KMS-11 (cell line): ENCODE data around the gene MRPS2.
"Not testable (repeated sequence)": the region's sequence is repeated elsewhere in the genome, so short reads cannot be mapped to it uniquely, and the experiment has no call there.

ENCODE experiments used
- H2AFZ ChIP-seq: fragments of 200-600 bp; sonication (generic); 2 replicates; pipeline ENCODE4 v1.6.1; 2016; ENCODE audit warnings: antibody characterized with exemption, mixed run types, low read depth
- H3K27ac ChIP-seq: fragments of 200-600 bp; sonication (generic); 2 replicates; pipeline ENCODE4 v1.6.1; 2016; ENCODE audit warnings: mild to moderate bottlenecking, mixed run types
- H3K27me3 ChIP-seq: fragments of 200-600 bp; sonication (generic); 2 replicates; pipeline ENCODE4 v1.6.1; 2017; ENCODE audit warnings: mild to moderate bottlenecking, low read depth, mixed run types, moderate library complexity; ENCODE audit not compliant: insufficient read depth
- H3K36me3 ChIP-seq: fragments of 200-600 bp; sonication (generic); 2 replicates; pipeline ENCODE4 v1.6.1; 2017; ENCODE audit warnings: mild to moderate bottlenecking, mixed run types; ENCODE audit not compliant: insufficient read depth
- H3K4me1 ChIP-seq: fragments of 200-600 bp; sonication (generic); 2 replicates; pipeline ENCODE4 v1.6.1; 2016; ENCODE audit warnings: mild to moderate bottlenecking, low read depth, mixed run types; ENCODE audit not compliant: poor library complexity, severe bottlenecking
- H3K4me2 ChIP-seq: fragments of 200-600 bp; sonication (generic); 2 replicates; pipeline ENCODE4 v1.7.0; 2016; ENCODE audit warnings: mild to moderate bottlenecking, mixed run types
- H3K4me3 ChIP-seq: fragments of 200-600 bp; sonication (generic); IDR thresholded peaks from 2 replicates; pipeline ENCODE4 v1.6.1; 2017; ENCODE audit warnings: low read depth, low read length, mixed read lengths; ENCODE audit not compliant: insufficient read depth
- H3K79me2 ChIP-seq: fragments of 200-600 bp; sonication (generic); 2 replicates; pipeline ENCODE4 v1.6.1; 2016; ENCODE audit warnings: low read depth, mixed run types; ENCODE audit not compliant: insufficient read depth
- H3K9ac ChIP-seq: fragments of 200-600 bp; sonication (generic); 2 replicates; pipeline ENCODE4 v1.6.1; 2016; ENCODE audit warnings: mild to moderate bottlenecking, mixed run types
- H4K20me1 ChIP-seq: fragments of 200-600 bp; sonication (generic); 2 replicates; pipeline ENCODE4 v1.6.1; 2016; ENCODE audit warnings: mild to moderate bottlenecking, mixed run types; ENCODE audit not compliant: insufficient read depth
- TF ChIP-seq, protein P1 (sequence below): fragments of 200-600 bp; sonication (generic); conservative IDR thresholded peaks from 2 replicates; pipeline ENCODE4 v1.6.1; 2017; ENCODE audit warnings: low read depth, mild to moderate bottlenecking, antibody characterized with exemption, low read length, moderate library complexity, mixed read lengths

MRPS2 gene

GRCh38 chr9:135509458-135509857 lies 9.0 kb downstream of the MRPS2 start:
- Histone ChIP-seq H3K4me3 (no peak overlapping the region), H3K4me1 (no peaks in the 10 kb centered on the region), H4K20me1 (no peaks in the 10 kb centered on the region), H2AFZ (no peak overlapping the region), H3K79me2 (no peaks in the 10 kb centered on the region), H3K36me3 (no peaks in the 10 kb centered on the region), H3K27me3 (peaks cover 41% of the 10 kb centered on the region), H3K4me2 (no peak overlapping the region), H3K27ac (no peak overlapping the region), H3K9ac (no peak overlapping the region)
- TF ChIP-seq, protein P1, sequence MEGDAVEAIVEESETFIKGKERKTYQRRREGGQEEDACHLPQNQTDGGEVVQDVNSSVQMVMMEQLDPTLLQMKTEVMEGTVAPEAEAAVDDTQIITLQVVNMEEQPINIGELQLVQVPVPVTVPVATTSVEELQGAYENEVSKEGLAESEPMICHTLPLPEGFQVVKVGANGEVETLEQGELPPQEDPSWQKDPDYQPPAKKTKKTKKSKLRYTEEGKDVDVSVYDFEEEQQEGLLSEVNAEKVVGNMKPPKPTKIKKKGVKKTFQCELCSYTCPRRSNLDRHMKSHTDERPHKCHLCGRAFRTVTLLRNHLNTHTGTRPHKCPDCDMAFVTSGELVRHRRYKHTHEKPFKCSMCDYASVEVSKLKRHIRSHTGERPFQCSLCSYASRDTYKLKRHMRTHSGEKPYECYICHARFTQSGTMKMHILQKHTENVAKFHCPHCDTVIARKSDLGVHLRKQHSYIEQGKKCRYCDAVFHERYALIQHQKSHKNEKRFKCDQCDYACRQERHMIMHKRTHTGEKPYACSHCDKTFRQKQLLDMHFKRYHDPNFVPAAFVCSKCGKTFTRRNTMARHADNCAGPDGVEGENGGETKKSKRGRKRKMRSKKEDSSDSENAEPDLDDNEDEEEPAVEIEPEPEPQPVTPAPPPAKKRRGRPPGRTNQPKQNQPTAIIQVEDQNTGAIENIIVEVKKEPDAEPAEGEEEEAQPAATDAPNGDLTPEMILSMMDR = no peak

DNA sequence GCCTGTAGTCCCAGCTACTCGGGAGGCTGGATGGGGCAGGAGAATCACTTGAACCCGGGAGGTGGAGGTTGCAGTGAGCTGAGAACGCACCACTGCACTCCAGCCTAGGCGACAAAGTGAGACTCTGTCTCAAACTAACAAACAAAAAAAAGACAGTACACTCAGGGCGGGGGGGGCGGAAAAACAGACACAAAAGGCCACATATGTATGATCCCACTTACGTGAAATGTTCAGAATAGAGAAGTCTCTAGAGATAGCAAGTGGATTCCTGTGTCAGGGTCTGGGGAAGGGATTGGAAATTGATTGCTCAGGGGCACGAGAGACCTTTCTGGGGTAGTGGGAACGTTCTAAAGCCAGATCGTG lies 11.7 kb downstream of the MRPS2 start:
- H3K4me3 ChIP-seq = no peak overlapping the region
- H3K9ac ChIP-seq = no peak overlapping the region
- H2AFZ ChIP-seq = no peak overlapping the region
- no peaks in the 10 kb centered on the region for H4K20me1 ChIP-seq
- H3K27ac ChIP-seq = no peak overlapping the region
- H3K4me2 ChIP-seq = no peak overlapping the region
- H3K79me2 ChIP-seq = no peaks in the 10 kb centered on the region
- H3K36me3 ChIP-seq = no peaks in the 10 kb centered on the region
- TF ChIP-seq, protein P1 = no peak
- H3K27me3 ChIP-seq = peaks cover 67% of the 10 kb centered on the region
- no peaks in the 10 kb centered on the region for H3K4me1 ChIP-seq

- Histone ChIP-seq H3K79me2 (no peaks in the 10 kb centered on the region), H3K4me1 (no peaks in the 10 kb centered on the region), H3K36me3 (no peaks in the 10 kb centered on the region), H3K27me3 (peaks cover 72% of the 10 kb centered on the region), H3K4me3 (no peak overlapping the region), H2AFZ (no peak overlapping the region), H3K9ac (no peak overlapping the region), H4K20me1 (no peaks in the 10 kb centered on the region), H3K4me2 (no peak overlapping the region), H3K27ac (no peak overlapping the region)
- TF ChIP-seq, protein P1 = no peak
Observed at GRCh38 chr9:135512904-135513303, 12.4 kb downstream of the MRPS2 start.

DNA sequence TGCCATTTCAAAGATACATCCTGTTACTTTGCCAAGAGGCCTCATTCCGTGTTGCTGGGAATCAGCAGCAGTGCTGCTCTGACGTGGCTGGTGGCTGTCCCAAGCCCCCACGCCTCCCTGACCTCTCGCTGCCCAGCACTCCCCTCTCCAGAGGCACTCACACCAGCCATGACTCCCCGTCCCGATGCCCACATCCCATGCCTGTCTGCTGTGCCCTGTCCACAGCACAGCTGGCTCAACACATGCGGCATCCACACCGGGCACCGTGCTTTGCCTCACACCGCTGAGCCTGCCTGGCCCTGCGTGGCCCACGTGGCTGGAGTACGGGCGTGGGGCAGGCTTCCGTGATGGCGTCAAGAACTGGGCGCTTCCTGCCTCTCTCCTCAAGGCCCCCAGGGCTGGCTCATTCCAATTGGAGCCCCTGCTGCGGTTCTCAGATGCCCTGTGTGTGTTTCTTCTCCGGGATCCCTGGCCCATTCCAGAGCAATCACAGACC lies 12.9 kb downstream of the MRPS2 start:
- Histone ChIP-seq H3K36me3 (no peaks in the 10 kb centered on the region), H4K20me1 (no peaks in the 10 kb centered on the region), H3K79me2 (no peaks in the 10 kb centered on the region), H3K4me2 (no peak overlapping the region), H3K4me1 (no peaks in the 10 kb centered on the region), H2AFZ (no peak overlapping the region), H3K27me3 (peaks cover 77% of the 10 kb centered on the region), H3K4me3 (no peak overlapping the region), H3K27ac (no peak overlapping the region), H3K9ac (no peak overlapping the region)
- TF ChIP-seq, protein P1 = no peak

GRCh38 chr9:135513906-135514305 lies 13.4 kb downstream of the MRPS2 start:
- not testable (repeated sequence) for H3K79me2 ChIP-seq, H3K36me3 ChIP-seq, H3K27ac ChIP-seq, H3K4me2 ChIP-seq, H3K4me1 ChIP-seq, H3K4me3 ChIP-seq, H3K9ac ChIP-seq, H2AFZ ChIP-seq, H4K20me1 ChIP-seq
- peaks cover 78% of the 10 kb centered on the region for H3K27me3 ChIP-seq
